ENCODE data around the gene SMYD3.

Gene SMYD3

GRCh38 chr1:246187834-246188372, 319.2 kb downstream of the SMYD3 start:
- no peaks in the 10 kb centered on the region for H3K27me3 ChIP-seq (replicated peaks)
- no peak for TF ChIP-seq CTCF (IDR thresholded peaks at IDR 0.05; ENCODE audit: low read depth, low read length, missing control alignments)
- no peak overlapping the region for H3K4me3 ChIP-seq (ENCODE audit: low read depth, low read length)
- H3K27ac ChIP-seq: no peak overlapping the region
- in situ Hi-C loops (cut with HindIII; ENCODE audit: low pct_ligation_motif_present, low sequenced_read_pairs): no loop called here
- H3K36me3 ChIP-seq (replicated peaks): no peaks in the 10 kb centered on the region
- no peak for DNase-seq

- no peaks in the 10 kb centered on the region for H3K27me3 ChIP-seq (replicated peaks)
- H3K27ac ChIP-seq: no peak overlapping the region
- in situ Hi-C loops (cut with HindIII; ENCODE audit: low pct_ligation_motif_present, low sequenced_read_pairs): no loop called here
- H3K36me3 ChIP-seq (replicated peaks): no peaks in the 10 kb centered on the region
- TF ChIP-seq CTCF (IDR thresholded peaks at IDR 0.05; ENCODE audit: low read depth, low read length, missing control alignments): no peak
- no peak overlapping the region for H3K4me3 ChIP-seq (ENCODE audit: low read depth, low read length)
- DNase-seq: no peak
These were observed 322.6 kb downstream of the SMYD3 start for GRCh38 chr1:246184503-246184902.

- no peak overlapping the region for H3K4me3 ChIP-seq (ENCODE audit: low read depth, low read length)
- no peaks in the 10 kb centered on the region for H3K36me3 ChIP-seq (replicated peaks)
- in situ Hi-C loops (cut with HindIII; ENCODE audit: low pct_ligation_motif_present, low sequenced_read_pairs): no loop called here
- DNase-seq: no peak
- no peak overlapping the region for H3K27ac ChIP-seq
- no peak for TF ChIP-seq CTCF (IDR thresholded peaks at IDR 0.05; ENCODE audit: low read depth, low read length, missing control alignments)
- no peaks in the 10 kb centered on the region for H3K27me3 ChIP-seq (replicated peaks)
These were observed 324.8 kb downstream of the SMYD3 start for GRCh38 chr1:246182149-246182851.

GRCh38 chr1:246181241-246181640, 325.8 kb downstream of the SMYD3 start:
- Histone ChIP-seq H3K36me3 (replicated peaks) (no peaks in the 10 kb centered on the region), H3K27ac (no peak overlapping the region), H3K4me3 (ENCODE audit: low read depth, low read length) (no peak overlapping the region), H3K27me3 (replicated peaks) (no peaks in the 10 kb centered on the region)
- DNase-seq: no peak
- in situ Hi-C loops (cut with HindIII; ENCODE audit: low pct_ligation_motif_present, low sequenced_read_pairs): no loop called here
- TF ChIP-seq CTCF (IDR thresholded peaks at IDR 0.05; ENCODE audit: low read depth, low read length, missing control alignments): no peak

GRCh38 chr1:246179401-246179800, 327.7 kb downstream of the SMYD3 start:
- Histone ChIP-seq H3K4me3 (ENCODE audit: low read depth, low read length) (no peak overlapping the region), H3K27ac (no peak overlapping the region), H3K27me3 (replicated peaks) (no peaks in the 10 kb centered on the region), H3K36me3 (replicated peaks) (no peaks in the 10 kb centered on the region)
- in situ Hi-C loops (cut with HindIII; ENCODE audit: low pct_ligation_motif_present, low sequenced_read_pairs): no loop called here
- no peak for TF ChIP-seq CTCF (IDR thresholded peaks at IDR 0.05; ENCODE audit: low read depth, low read length, missing control alignments)
- no peak for DNase-seq
